Measurements from ENCODE around the gene PSG2. TPM values are rescaled to one million over a fixed set of nuclear protein-coding genes. Genes with fewer than 3 reads are reported as not detected.
"Not testable (repeated sequence)": the region's sequence is repeated elsewhere in the genome, so short reads cannot be mapped to it uniquely, and the experiment has no call there.

Gene PSG2
- not detected for total RNA-seq

DNA sequence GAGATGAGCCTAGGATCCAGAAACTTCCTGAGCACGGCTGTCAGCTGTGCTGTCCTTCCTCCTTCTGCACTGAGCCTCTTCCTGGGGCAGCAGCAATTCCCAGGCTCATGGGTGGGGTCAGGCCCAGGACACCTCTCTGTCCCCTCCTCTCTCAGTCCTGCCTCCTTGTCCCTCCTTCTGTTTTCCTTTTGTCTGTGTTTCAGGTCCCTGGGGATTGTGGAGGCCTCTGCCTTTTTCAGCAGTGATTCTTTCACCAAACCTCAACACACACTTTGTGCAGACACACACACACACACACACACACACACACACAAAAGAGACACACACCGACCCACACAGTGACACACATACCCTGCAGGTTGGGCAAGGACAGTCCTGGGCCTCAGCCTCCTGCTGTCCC is at the start of gene PSG2:
TSS of gene PSG2 (minus strand) at position 101 of the 400 bp plus-strand sequence. CDS start 132 bp downstream, outside the sequence.
- not testable (repeated sequence) for H3K4me1 ChIP-seq

GRCh38 chr19:43131281-43131842 is 48.9 kb upstream of the PSG2 start:
- not testable (repeated sequence) for H3K9me3 ChIP-seq, H3K27ac ChIP-seq, H3K27me3 ChIP-seq, H3K36me3 ChIP-seq, ATAC-seq, H3K4me3 ChIP-seq, H3K4me1 ChIP-seq
- WGBS, 2 donors (ENCODE audit: low coverage in 1 of 2): 69 to 76% methylated on average over 7 of the region's 8 CpGs

More for the DNA sequence above, at the start of gene PSG2:
- not testable (repeated sequence) for H3K36me3 ChIP-seq, H3K27me3 ChIP-seq, H3K27ac ChIP-seq, H3K4me3 ChIP-seq, H3K9me3 ChIP-seq, ATAC-seq
- no CpG with 5 or more reads among the region's 2 CpGs for WGBS, 2 donors (ENCODE audit: low coverage in 1 of 2)

DNA sequence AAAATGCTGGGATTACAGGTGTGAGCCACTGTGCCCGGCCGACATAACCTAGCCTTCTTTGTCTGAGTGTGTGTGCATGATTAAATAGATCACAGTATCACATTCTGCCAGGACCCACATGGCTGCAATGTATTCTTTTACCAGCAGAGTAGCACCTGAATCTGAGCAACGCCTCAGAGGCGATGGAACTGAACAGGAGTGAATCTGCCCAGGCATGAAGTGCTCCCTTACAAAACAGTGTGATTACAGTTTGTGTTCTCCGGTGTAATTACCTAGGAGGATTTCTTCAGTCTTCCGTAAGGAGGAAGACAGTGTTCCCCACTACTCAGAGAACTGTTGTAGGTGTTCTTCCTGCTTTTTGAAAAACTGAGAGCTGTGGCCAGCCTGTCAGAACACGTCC is 46.7 kb upstream of the PSG2 start:
- 75 to 85% methylated on average over 6 to 7 of the region's 7 CpGs for WGBS, 2 donors (ENCODE audit: low coverage in 1 of 2)
- ATAC-seq, H3K27me3 ChIP-seq: not testable (repeated sequence)

DNA sequence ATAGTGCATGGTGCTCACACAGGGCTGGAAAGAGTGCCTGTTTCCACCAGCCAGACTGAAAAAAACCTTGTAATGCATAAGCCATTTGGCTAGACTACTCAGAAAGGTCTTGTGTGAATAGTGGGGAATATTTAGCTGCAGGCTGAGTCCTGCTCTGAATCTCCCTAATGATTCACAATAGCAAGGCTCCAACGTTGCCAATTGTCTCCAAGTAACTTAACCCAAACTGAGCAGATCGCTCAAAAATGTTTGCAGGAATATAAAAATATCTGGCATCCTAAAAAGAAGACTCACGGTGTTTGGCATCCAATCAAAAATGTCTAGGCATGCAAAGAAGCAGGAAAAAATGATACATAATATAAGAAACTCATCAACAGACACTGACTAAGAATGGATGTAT is 44.8 kb upstream of the PSG2 start:
- H3K27me3 ChIP-seq, ATAC-seq, H3K36me3 ChIP-seq, H3K4me1 ChIP-seq, H3K9me3 ChIP-seq, H3K4me3 ChIP-seq, H3K27ac ChIP-seq: not testable (repeated sequence)
- WGBS, 2 donors (ENCODE audit: low coverage in 1 of 2): 55 to 64% methylated on average over 3 of the region's 3 CpGs

More for the DNA sequence above, 46.7 kb upstream of the PSG2 start:
- not testable (repeated sequence) for H3K36me3 ChIP-seq, H3K27ac ChIP-seq, H3K4me1 ChIP-seq, H3K9me3 ChIP-seq, H3K4me3 ChIP-seq

GRCh38 chr19:43126720-43127119 is 44.2 kb upstream of the PSG2 start:
- 67 to 73% methylated on average over 3 to 4 of the region's 4 CpGs for WGBS, 2 donors (ENCODE audit: low coverage in 1 of 2)
- TF ChIP-seq POLR2AphosphoS5 (IDR thresholded peaks at IDR 0.05) (no peak), EP300 (IDR thresholded peaks at IDR 0.05) (no peak), CTCF (IDR thresholded peaks at IDR 0.05) (no peak), POLR2A (IDR thresholded peaks at IDR 0.05) (no peak)
- no peak overlapping the region for H3K27ac ChIP-seq
- no peaks in the 10 kb centered on the region for H3K36me3 ChIP-seq
- H3K9me3 ChIP-seq: no peaks in the 10 kb centered on the region
- H3K4me1 ChIP-seq: no peaks in the 10 kb centered on the region
- peaks cover 10% of the 10 kb centered on the region for H3K27me3 ChIP-seq
- ATAC-seq: no peak
- H3K4me3 ChIP-seq: no peak overlapping the region

GRCh38 chr19:43124360-43124759 is 41.9 kb upstream of the PSG2 start:
- H3K4me1 ChIP-seq: no peaks in the 10 kb centered on the region
- ATAC-seq: no peak
- TF ChIP-seq EP300 (IDR thresholded peaks at IDR 0.05) (no peak), POLR2AphosphoS5 (IDR thresholded peaks at IDR 0.05) (no peak), POLR2A (IDR thresholded peaks at IDR 0.05) (no peak), CTCF (IDR thresholded peaks at IDR 0.05) (no peak)
- WGBS, 2 donors (ENCODE audit: low coverage in 1 of 2): 52 to 67% methylated on average over 1 to 2 of the region's 2 CpGs
- H3K36me3 ChIP-seq: no peaks in the 10 kb centered on the region
- H3K27me3 ChIP-seq: peaks cover 10% of the 10 kb centered on the region
- H3K27ac ChIP-seq: no peak overlapping the region
- no peaks in the 10 kb centered on the region for H3K9me3 ChIP-seq
- H3K4me3 ChIP-seq: no peak overlapping the region

DNA sequence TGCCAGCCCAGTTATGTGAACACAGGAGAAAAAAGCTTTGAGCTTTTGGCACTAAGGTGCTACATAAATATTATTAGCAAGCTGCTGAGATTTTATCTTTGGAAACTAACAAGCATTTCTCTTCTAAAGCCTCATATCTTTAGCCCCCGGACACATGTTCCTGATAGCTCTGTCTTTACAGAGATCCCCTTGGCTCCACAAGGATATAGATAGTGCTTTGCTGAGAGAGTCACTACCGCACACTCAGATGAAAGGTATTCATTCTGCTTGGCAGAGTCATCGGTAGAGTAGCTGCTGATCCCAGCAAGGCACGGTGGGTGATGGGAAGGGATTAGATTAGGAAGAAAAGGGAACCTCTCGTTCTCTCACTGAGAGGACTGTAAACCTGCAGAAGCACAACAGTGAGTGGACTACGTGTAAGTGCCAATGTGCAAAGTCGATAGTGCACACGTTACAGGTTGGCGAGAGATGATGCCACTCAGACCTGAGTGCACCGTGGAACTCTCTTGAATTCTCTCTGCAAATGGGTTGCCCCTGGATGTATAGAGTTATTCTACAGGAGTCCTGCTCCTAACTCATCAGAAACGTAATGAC is 38.0 kb upstream of the PSG2 start:
- H3K4me1 ChIP-seq, H3K27ac ChIP-seq, H3K36me3 ChIP-seq, ATAC-seq, H3K9me3 ChIP-seq, H3K4me3 ChIP-seq, H3K27me3 ChIP-seq: not testable (repeated sequence)
- WGBS, 2 donors (ENCODE audit: low coverage in 1 of 2): 74 to 85% methylated on average over 9 to 10 of the region's 11 CpGs

DNA sequence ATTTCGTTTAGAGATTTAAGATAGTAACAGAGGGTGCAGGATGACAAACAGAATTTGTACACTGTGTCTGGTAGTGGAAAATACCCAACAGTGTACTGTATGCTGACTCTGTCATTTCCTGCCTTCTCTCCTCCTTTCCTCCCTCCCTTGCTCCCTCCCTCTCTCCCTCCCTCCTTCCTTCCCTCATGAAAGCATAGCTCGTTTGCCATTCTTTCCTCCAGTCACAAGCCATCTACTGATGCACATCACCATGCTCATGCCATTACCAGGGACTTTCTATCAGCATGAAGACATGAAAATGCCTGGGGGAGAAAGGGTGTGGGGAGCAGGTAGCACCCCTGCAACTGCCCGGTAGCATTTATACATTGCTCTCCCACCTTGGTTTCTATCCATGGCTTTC is 37.0 kb upstream of the PSG2 start:
- not testable (repeated sequence) for ATAC-seq, H3K4me1 ChIP-seq, H3K9me3 ChIP-seq, H3K4me3 ChIP-seq, H3K27me3 ChIP-seq, H3K36me3 ChIP-seq, H3K27ac ChIP-seq
- 66 to 72% methylated on average over 3 of the region's 3 CpGs for WGBS, 2 donors (ENCODE audit: low coverage in 1 of 2)

GRCh38 chr19:43116421-43116820 is 33.9 kb upstream of the PSG2 start:
- H3K27me3 ChIP-seq, H3K4me3 ChIP-seq, H3K36me3 ChIP-seq, H3K9me3 ChIP-seq, H3K4me1 ChIP-seq, H3K27ac ChIP-seq, ATAC-seq: not testable (repeated sequence)
- WGBS, 2 donors (ENCODE audit: low coverage in 1 of 2): 50 to 71% methylated on average over 1 to 2 of the region's 3 CpGs

DNA sequence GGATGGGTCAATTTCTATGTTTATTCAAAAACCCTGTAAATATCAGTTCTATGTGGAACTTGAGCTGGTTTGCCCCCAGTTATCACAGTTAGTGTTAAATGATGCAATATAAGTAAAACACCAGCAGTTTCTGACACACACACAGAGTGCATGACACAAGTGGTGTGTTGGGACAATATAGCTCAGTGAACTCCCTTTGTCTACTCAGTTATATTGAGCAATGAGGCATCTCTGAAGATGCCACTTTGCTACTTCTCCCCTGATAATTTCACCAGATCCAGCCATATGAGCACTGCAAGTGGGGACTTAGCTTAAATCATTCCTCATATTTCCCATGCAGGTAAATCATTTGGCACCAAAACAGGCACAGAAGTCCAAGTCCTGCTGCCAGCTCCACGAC is 33.0 kb upstream of the PSG2 start:
- H3K27me3 ChIP-seq, H3K27ac ChIP-seq, ATAC-seq, H3K4me1 ChIP-seq, H3K9me3 ChIP-seq, H3K36me3 ChIP-seq, H3K4me3 ChIP-seq: not testable (repeated sequence)
- 25% methylated on average over 1 of the region's 1 CpG; no CpG with 5 or more reads in 1 of the 2 donors for WGBS, 2 donors (ENCODE audit: low coverage in 1 of 2)

- ATAC-seq, H3K27ac ChIP-seq, H3K36me3 ChIP-seq, H3K27me3 ChIP-seq, H3K4me1 ChIP-seq, H3K4me3 ChIP-seq, H3K9me3 ChIP-seq: not testable (repeated sequence)
These were observed 32.6 kb upstream of the PSG2 start for GRCh38 chr19:43115064-43115463.
